ENCODE measurements around the gene MVP.
A peak's percentile ranks its signal among the peaks of the same experiment; 100 is the strongest.
"Not testable (repeated sequence)": the region's sequence is repeated elsewhere in the genome, so short reads cannot be mapped to it uniquely, and the experiment has no call there.

The MVP gene

DNA sequence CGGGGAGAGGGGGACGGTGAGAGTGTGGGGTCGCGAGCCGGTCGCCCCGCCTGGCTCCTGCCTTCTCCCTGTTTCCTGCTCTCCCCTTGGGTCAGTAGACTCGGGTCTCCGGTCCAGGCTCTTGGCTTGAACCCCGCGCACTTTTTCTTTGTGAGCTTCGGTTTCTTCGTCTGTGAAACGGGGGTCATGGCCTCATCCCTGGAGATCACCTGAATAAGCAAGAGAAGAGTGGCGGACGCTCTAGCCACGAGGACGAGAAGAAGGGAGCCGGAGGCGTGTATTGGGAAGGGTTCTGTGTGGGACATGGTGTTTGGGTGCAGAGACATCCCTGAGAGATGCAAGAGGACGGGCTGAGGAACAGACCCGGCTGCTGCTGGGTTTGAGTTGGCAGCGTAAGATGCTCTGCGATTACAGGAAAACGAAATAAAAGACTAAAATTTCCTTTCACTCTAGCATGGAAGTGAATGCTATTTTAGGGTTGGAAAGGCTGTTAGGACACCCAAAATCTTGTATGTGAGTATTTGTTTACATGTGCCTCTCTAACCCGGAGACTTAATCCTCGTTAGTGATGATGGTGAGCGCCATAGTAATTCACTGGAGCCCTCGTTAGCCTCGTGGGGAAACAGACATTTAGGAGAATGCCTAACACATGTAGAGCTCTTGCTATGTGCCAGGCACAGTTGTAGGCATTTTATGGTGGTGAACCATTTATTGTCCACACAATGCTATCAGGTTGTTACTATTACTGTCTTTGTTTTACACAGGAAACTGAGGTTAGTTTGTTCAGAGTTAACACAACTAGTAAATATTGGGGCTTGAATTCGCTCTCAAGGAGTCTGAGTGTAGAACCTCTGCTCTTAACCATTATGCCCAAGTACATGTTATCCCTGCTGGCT, 29.1 kb upstream of the MVP start:
- Mint-ChIP-seq H3K4me1 (ENCODE audit: low read depth) (peaks cover 45% of the 10 kb centered on the region), H3K4me3 (peak overlapping the region; percentile 81), H3K27ac (peak overlapping the region; percentile 77), H3K9me3 (no peaks in the 10 kb centered on the region), H3K36me3 (ENCODE audit: low read depth) (peaks cover 10% of the 10 kb centered on the region), H3K27me3 (no peaks in the 10 kb centered on the region)
- intact Hi-C loops (cut with micrococcal nuclease), result loop anchor here (1.0 to 5.0 kb wide), 3 partner anchors 14 to 64 kb away; partner anchors contain the start of gene PAGR1

DNA sequence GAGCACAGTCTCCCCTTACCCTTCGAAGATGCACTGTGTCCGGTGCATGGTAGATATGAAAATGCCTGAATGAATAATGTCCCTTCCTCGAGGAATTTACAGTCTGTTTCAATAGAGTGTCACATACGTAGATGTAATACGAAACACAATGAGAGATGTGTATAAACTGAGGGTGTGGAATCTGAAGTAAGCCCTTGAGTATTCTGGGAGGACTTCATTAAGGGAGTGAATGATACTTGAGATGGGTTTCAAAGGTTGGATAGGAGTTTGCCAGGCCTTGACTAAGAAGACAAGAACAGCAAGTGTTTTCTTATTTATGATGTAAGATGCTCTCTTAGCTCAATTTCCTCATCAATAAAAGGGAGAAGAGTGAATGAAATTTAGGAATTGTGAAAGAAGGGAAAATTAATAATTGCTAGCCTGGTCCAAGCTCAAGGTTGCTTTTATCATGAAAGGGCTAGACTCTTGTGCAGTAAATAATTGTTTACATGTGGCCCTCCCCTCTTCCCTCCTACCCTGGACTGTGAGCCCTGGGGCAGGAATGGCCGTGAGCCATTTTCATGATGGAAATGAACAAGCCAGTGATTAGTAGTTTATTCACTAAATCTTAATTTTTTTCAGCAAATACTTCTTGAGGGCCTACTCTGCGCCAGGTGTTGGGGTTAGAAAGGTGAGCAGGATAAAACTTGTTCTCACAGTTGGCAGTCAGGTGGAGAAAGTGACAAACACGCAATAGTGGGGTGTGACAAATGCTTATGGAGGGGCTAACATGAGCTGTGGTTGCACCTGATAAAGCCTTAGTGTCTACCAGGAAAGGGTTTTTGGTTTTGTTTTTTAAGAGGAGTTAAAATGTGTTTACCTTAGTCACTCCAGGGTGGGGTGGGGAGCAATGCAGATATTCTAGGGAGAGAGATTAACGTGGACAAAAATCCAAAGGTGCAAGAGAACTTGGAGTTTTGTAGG, 28.1 kb upstream of the MVP start:
- H3K4me1 Mint-ChIP-seq (ENCODE audit: low read depth), result peaks cover 45% of the 10 kb centered on the region
- H3K36me3 Mint-ChIP-seq (ENCODE audit: low read depth), result peaks cover 17% of the 10 kb centered on the region
- H3K27me3 Mint-ChIP-seq, result no peaks in the 10 kb centered on the region
- no peak overlapping the region for H3K27ac Mint-ChIP-seq
- intact Hi-C loops (cut with micrococcal nuclease), result loop anchor here (2.0 to 5.0 kb wide), 2 partner anchors 25 to 65 kb away; partner anchors contain the start of gene PAGR1
- H3K4me3 Mint-ChIP-seq, result no peak overlapping the region
- no peaks in the 10 kb centered on the region for H3K9me3 Mint-ChIP-seq

DNA sequence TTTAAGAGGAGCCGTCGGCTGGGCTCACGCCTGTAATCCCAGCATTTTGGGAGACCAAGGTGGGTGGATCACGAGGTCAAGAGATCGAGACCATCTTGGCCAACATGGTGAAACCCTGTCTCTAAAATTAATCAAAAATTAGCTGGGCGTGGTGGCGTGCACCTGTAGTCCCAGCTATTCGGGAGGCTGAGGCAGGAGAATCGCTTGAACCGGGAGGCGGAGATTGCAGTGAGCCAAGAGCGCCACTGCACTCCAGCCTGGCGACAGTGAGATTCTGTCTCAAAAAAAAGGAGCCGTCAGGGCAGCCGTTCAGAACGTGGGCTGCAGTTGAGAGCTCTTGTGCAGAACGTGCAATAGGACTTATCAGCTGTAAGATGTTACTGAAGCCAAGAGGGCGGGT, 27.1 kb upstream of the MVP start:
- intact Hi-C loops (cut with micrococcal nuclease), result loop anchor here (5.0 kb wide), 1 partner anchor 66 kb away; no protein-coding TSS in a partner anchor
- not testable (repeated sequence) for H3K9me3 Mint-ChIP-seq, H3K4me3 Mint-ChIP-seq, H3K27ac Mint-ChIP-seq, H3K27me3 Mint-ChIP-seq
- H3K4me1 Mint-ChIP-seq (ENCODE audit: low read depth), result peaks cover 45% of the 10 kb centered on the region
- H3K36me3 Mint-ChIP-seq (ENCODE audit: low read depth), result peaks cover 27% of the 10 kb centered on the region

- Mint-ChIP-seq H3K27me3 (no peaks in the 10 kb centered on the region), H3K27ac (peak overlapping the region; percentile 40), H3K4me3 (no peak overlapping the region), H3K36me3 (ENCODE audit: low read depth) (peaks cover 38% of the 10 kb centered on the region), H3K9me3 (no peaks in the 10 kb centered on the region), H3K4me1 (ENCODE audit: low read depth) (peaks cover 40% of the 10 kb centered on the region)
- intact Hi-C loops (cut with micrococcal nuclease), result loop anchor here (5.0 kb wide), 1 partner anchor 67 kb away; no protein-coding TSS in a partner anchor
These were observed 26.0 kb upstream of the MVP start for GRCh38 chr16:29794231-29794710.

DNA sequence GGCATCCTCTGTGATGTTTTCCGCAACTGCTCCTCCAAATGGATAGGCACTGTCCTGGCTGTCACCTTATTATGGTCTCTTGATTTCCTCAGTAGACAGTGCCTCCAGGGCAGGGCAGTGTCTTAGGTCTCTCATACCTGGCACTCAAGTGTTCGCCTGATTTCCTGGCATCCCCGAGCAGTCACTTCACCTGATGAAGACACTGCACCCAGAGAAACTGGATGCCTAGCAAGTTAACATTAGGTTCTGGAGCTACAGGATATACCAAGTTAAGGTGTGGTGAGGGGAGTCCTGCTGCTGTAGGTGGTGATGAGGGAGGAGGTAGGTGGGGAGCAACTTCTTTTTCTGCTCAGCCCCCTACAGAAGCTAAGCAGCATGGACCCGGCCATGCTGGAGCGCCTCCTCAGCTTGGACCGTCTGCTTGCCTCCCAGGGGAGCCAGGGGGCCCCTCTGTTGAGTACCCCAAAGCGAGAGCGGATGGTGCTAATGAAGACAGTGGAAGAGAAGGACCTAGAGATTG, 17.8 kb upstream of the MVP start:
- Mint-ChIP-seq H3K4me3 (no peak overlapping the region), H3K4me1 (ENCODE audit: low read depth) (peaks cover 32% of the 10 kb centered on the region), H3K9me3 (no peaks in the 10 kb centered on the region), H3K27ac (no peak overlapping the region), H3K27me3 (no peaks in the 10 kb centered on the region), H3K36me3 (ENCODE audit: low read depth) (peaks cover 75% of the 10 kb centered on the region)
- intact Hi-C loops (cut with micrococcal nuclease), result no loop called here

DNA sequence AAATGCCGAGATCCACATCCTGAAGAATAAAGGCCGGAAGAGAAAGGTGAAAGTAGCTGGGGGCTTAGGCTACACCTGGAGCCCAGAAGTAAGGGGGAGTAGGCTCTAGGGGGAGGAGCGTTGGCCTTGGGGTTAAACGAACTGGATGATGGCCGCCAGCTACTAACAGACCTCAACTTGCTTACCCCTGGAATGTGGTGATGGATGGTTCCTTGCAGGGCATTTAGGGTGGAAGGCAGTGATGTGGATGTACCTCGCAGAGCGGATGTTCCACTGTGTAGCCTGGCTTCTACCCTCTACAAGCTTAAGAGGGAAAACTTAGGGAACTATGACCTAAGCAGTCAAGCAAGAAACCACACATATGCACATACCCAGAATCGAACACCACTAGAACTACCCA, 16.2 kb upstream of the MVP start:
- intact Hi-C loops (cut with micrococcal nuclease), result no loop called here
- Mint-ChIP-seq H3K27ac (peak overlapping the region; percentile 98), H3K4me1 (ENCODE audit: low read depth) (peaks cover 43% of the 10 kb centered on the region), H3K36me3 (ENCODE audit: low read depth) (peaks cover 75% of the 10 kb centered on the region), H3K27me3 (no peaks in the 10 kb centered on the region), H3K9me3 (no peaks in the 10 kb centered on the region), H3K4me3 (peak overlapping the region; percentile 99)

GRCh38 chr16:29804455-29805231, 15.6 kb upstream of the MVP start:
- peak overlapping the region; percentile 98 for H3K27ac Mint-ChIP-seq
- H3K27me3 Mint-ChIP-seq, result no peaks in the 10 kb centered on the region
- intact Hi-C loops (cut with micrococcal nuclease), result loop anchor here (1.0 to 5.0 kb wide), 3 partner anchors 12 to 193 kb away; partner anchors contain the start of genes HIRIP3, INO80E, KIF22 and PAGR1
- H3K36me3 Mint-ChIP-seq (ENCODE audit: low read depth), result peaks cover 75% of the 10 kb centered on the region
- peak overlapping the region; percentile 99 for H3K4me3 Mint-ChIP-seq
- H3K4me1 Mint-ChIP-seq (ENCODE audit: low read depth), result peaks cover 47% of the 10 kb centered on the region
- no peaks in the 10 kb centered on the region for H3K9me3 Mint-ChIP-seq

DNA sequence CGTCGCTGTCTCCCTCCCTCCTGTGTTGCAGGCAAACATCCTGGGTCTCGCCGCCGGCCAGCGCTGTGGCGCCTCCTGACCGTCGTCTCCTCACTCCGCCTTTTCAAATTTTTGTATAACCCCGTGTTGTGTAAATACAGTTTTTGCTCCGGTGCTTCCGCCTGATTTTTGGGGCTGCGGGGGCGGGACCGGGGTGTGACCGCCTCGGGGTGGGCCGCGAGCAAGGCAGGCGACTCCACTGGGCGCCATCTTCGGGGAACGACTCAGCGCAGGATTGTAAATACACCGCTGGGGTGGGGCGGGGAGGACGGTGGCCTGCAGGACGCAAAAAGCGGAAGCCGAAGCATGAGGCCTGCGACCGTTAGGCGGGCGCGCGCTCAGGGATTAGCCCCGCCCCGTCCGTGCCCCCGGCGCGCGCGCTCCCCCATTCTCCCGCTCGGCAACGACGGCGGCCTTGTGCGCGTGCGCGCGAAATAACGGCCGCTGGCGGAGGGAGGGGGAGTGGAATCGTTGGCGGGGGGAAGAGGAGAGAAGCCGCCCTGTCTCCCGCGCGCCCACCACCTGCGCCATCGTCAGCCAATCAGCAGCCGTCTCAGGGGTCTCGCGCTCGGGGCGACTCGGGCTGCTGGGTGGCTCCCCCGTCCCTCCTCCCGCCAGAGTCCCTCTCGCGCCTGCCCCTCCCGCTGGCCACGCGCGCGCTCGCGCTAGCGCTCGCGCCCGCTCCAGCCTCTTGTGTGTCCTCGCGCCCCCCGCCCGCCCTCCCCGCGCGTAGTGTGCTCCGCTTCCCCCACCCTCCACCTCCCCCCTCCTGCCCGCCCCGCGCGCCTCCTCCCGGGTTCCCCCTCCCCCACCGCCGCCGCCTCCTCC, 14.8 kb upstream of the MVP start:
- Mint-ChIP-seq H3K9me3 (no peaks in the 10 kb centered on the region), H3K36me3 (ENCODE audit: low read depth) (peaks cover 75% of the 10 kb centered on the region), H3K4me3 (peak overlapping the region; percentile 99), H3K4me1 (ENCODE audit: low read depth) (peaks cover 55% of the 10 kb centered on the region), H3K27me3 (no peaks in the 10 kb centered on the region), H3K27ac (peak overlapping the region; percentile 98)
- intact Hi-C loops (cut with micrococcal nuclease), result loop anchor here (1.0 to 5.0 kb wide), 3 partner anchors 11 to 192 kb away; partner anchors contain the start of genes HIRIP3, INO80E, KIF22 and PAGR1

DNA sequence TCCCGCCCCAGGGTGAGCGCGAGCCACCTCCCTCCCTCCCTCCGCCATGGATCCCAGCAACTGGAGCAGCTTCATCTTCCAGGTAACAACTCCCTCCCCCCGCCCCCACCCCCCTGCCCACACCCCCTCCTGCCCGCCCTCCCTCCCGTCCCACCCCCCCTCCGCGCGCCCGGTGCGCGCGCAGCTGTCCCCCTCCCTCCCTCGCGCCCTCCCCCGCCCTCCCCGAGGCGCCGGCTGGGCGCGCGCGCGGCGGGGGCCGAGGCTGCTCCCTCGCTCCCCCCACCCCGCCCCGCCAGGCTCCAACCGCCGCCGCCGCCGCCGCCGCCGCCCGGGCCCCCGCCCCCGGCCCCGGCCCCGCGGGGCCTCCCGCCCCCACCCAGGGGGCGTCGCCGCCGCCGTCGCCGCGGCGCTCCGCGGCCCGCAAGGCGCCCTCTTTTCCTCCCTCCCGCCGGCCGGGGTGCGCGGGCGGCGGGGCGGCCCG, 14.1 kb upstream of the MVP start, which contains the start of gene MAZ:
Gene MAZ, plus strand, starts transcription at position 431 of the 481 bp plus-strand sequence. CDS start 173 bp downstream, outside the sequence.
- no peaks in the 10 kb centered on the region for H3K27me3 Mint-ChIP-seq
- H3K36me3 Mint-ChIP-seq (ENCODE audit: low read depth), result peaks cover 73% of the 10 kb centered on the region
- peak within 1 kb of the TSS; percentile 99 for H3K4me3 Mint-ChIP-seq
- intact Hi-C loops (cut with micrococcal nuclease), result loop anchor here (5.0 kb wide), 1 partner anchor 191 kb away; the partner anchor contains the start of genes HIRIP3 and INO80E
- H3K9me3 Mint-ChIP-seq, result no peaks in the 10 kb centered on the region
- peaks cover 62% of the 10 kb centered on the region for H3K4me1 Mint-ChIP-seq (ENCODE audit: low read depth)
- H3K27ac Mint-ChIP-seq, result peak within 1 kb of the TSS; percentile 98

- H3K4me1 Mint-ChIP-seq (ENCODE audit: low read depth), result peaks cover 63% of the 10 kb centered on the region
- peaks cover 5% of the 10 kb centered on the region for H3K27me3 Mint-ChIP-seq
- intact Hi-C loops (cut with micrococcal nuclease), result loop anchor here (5.0 kb wide), 1 partner anchor 190 kb away; the partner anchor contains the start of genes HIRIP3 and INO80E
- peak overlapping the region; percentile 95 for H3K27ac Mint-ChIP-seq
- peak overlapping the region; percentile 87 for H3K4me3 Mint-ChIP-seq
- H3K36me3 Mint-ChIP-seq (ENCODE audit: low read depth), result peaks cover 66% of the 10 kb centered on the region
- H3K9me3 Mint-ChIP-seq, result no peaks in the 10 kb centered on the region
These were observed 13.4 kb upstream of the MVP start for GRCh38 chr16:29806641-29807425.

All from dendritic cell treated with granulocyte-macrophage colony-stimulating factor and Interleukin-4, amounts not matched to agents 40 ng/mL and 50 ng/mL, for 4 days (primary cell).